Stimulated activated CD4-positive, alpha-beta T cell treated with anti-CD3 and anti-CD28 coated beads, Interleukin-15, amount 100 ng/mL, for 48 hours (primary cell): ENCODE results near the gene GFRA3.
"Not testable (repeated sequence)": the region's sequence is repeated elsewhere in the genome, so short reads cannot be mapped to it uniquely, and the experiment has no call there.

Source experiments
- DNase-seq, 2 donors: peaks; one replicate each; pipeline ENCODE4 v3.0.0-alpha.2; 2020; ENCODE audit warnings: low read depth in 2 of 2

Gene GFRA3

GRCh38 chr5:138274189-138274853 lies at the start of gene GFRA3:
Gene GFRA3 (minus strand): TSS chr5:138274621. CDS start chr5:138274424, 197 bp downstream.
- DNase-seq = no peak

- not testable (repeated sequence) for DNase-seq
Observed at GRCh38 chr5:138318211-138318610, 43.8 kb upstream of the GFRA3 start.

- DNase-seq = no peak
Observed at GRCh38 chr5:138316355-138316754, 41.9 kb upstream of the GFRA3 start.

GRCh38 chr5:138315751-138316278 lies 41.4 kb upstream of the GFRA3 start:
- no peak for DNase-seq

GRCh38 chr5:138305797-138306196 lies 31.4 kb upstream of the GFRA3 start:
- DNase-seq = no peak

GRCh38 chr5:138303372-138303771 lies 29.0 kb upstream of the GFRA3 start:
- no peak for DNase-seq

GRCh38 chr5:138289296-138289695 lies 14.9 kb upstream of the GFRA3 start:
- DNase-seq = no peak

- DNase-seq = no peak
Observed at GRCh38 chr5:138287246-138287645, 12.8 kb upstream of the GFRA3 start.

GRCh38 chr5:138282920-138283742 lies 8.7 kb upstream of the GFRA3 start:
- DNase-seq = no peak

GRCh38 chr5:138280915-138281314 lies 6.5 kb upstream of the GFRA3 start:
- DNase-seq = no peak

GRCh38 chr5:138276402-138277054 lies 2.1 kb upstream of the GFRA3 start:
- no peak for DNase-seq

- DNase-seq = no peak
Observed at GRCh38 chr5:138275895-138276294, 1.5 kb upstream of the GFRA3 start.

GRCh38 chr5:138275379-138275782 lies 960 bp upstream of the GFRA3 start:
- DNase-seq = no peak

- DNase-seq = no peak
Observed at GRCh38 chr5:138273834-138274188, 610 bp downstream of the GFRA3 start.

GRCh38 chr5:138272681-138273080 lies 1.7 kb downstream of the GFRA3 start:
- DNase-seq = no peak

- no peak for DNase-seq
Observed at GRCh38 chr5:138271281-138271680, 3.1 kb downstream of the GFRA3 start.

- no peak for DNase-seq
Observed at GRCh38 chr5:138264183-138264582, 10.2 kb downstream of the GFRA3 start.

- DNase-seq = no peak
Observed at GRCh38 chr5:138263581-138263980, 10.8 kb downstream of the GFRA3 start.

- DNase-seq = no peak
Observed at GRCh38 chr5:138258704-138259292, 15.6 kb downstream of the GFRA3 start.

GRCh38 chr5:138257583-138257982 lies 16.8 kb downstream of the GFRA3 start:
- no peak for DNase-seq

GRCh38 chr5:138252944-138253343 lies 21.5 kb downstream of the GFRA3 start:
- DNase-seq = no peak

- not testable (repeated sequence) for DNase-seq
Observed at GRCh38 chr5:138247800-138248199, 26.6 kb downstream of the GFRA3 start.
